Measurements from ENCODE around the gene POLA2.

Gene POLA2

GRCh38 chr11:65288706-65289536 is 27.2 kb downstream of the POLA2 start:
- no peak for DNase-seq

GRCh38 chr11:65290448-65291165 is 28.8 kb downstream of the POLA2 start:
- no peak for DNase-seq

GRCh38 chr11:65291613-65292012 is 29.9 kb downstream of the POLA2 start:
- no peak for DNase-seq

- no peak for DNase-seq
Measured at GRCh38 chr11:65292890-65293289, 31.1 kb downstream of the POLA2 start.

- DNase-seq = no peak
Measured at GRCh38 chr11:65293909-65294381, 32.2 kb downstream of the POLA2 start.

- DNase-seq = no peak
Measured at GRCh38 chr11:65295001-65295400, 33.2 kb downstream of the POLA2 start.

GRCh38 chr11:65295571-65296341 is 34.0 kb downstream of the POLA2 start:
- DNase-seq = no peak

GRCh38 chr11:65297026-65297672 is 35.4 kb downstream of the POLA2 start:
- no peak for DNase-seq

- DNase-seq = no peak
Measured at GRCh38 chr11:65298131-65298535, 36.4 kb downstream of the POLA2 start.

- no peak for DNase-seq
Measured at GRCh38 chr11:65298655-65299179, 37.0 kb downstream of the POLA2 start.

GRCh38 chr11:65300621-65301275 is 39.0 kb downstream of the POLA2 start:
- DNase-seq = no peak

- no peak for DNase-seq
Measured at GRCh38 chr11:65301491-65302329, 39.9 kb downstream of the POLA2 start.

GRCh38 chr11:65303555-65303954 is 41.8 kb downstream of the POLA2 start:
- DNase-seq = no peak

- no peak for DNase-seq
Measured at GRCh38 chr11:65304110-65304509, 42.3 kb downstream of the POLA2 start.

- DNase-seq = no peak
Measured at GRCh38 chr11:65304613-65305012, 42.9 kb downstream of the POLA2 start.

GRCh38 chr11:65305501-65306268 is 43.9 kb downstream of the POLA2 start:
- DNase-seq = no peak

- no peak for DNase-seq
Measured at GRCh38 chr11:65307298-65308229, 45.8 kb downstream of the POLA2 start.

GRCh38 chr11:65308281-65308891 is 46.6 kb downstream of the POLA2 start:
- no peak for DNase-seq

- DNase-seq = no peak
Measured at GRCh38 chr11:65309006-65309405, 47.2 kb downstream of the POLA2 start.
